Measurements from ENCODE around the gene TRIM25.

TRIM25 gene

GRCh38 chr17:56881685-56882295 is 32.1 kb downstream of the TRIM25 start:
- no peak overlapping the region for H3K4me3 ChIP-seq (ENCODE audit: low read length)
- DNase-seq (ENCODE audit: low read depth) = no peak
- no peak for TF ChIP-seq CTCF (conservative IDR thresholded peaks at IDR 0.05; ENCODE audit: low read length)

DNA sequence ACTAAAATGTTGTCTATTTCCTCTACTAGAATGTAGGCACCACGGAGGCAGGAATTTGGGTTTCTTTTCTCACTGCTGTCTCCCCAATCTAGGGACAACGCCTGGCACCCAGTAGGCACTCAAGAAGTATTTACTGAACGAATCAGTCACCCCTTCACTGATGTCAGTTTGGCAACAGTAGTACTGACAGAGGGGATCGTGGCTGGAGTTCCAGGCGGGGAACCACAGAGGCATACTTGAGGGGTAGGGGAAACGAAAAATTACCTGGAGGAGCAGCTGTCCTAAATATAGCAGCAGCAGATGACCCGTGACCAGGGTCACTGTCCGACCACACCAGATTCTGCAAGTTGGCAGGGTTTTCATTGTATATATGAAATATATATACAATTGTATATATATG is 33.3 kb downstream of the TRIM25 start:
- H3K4me3 ChIP-seq (ENCODE audit: low read length) = no peak overlapping the region
- DNase-seq (ENCODE audit: low read depth) = no peak
- no peak for TF ChIP-seq CTCF (conservative IDR thresholded peaks at IDR 0.05; ENCODE audit: low read length)

DNA sequence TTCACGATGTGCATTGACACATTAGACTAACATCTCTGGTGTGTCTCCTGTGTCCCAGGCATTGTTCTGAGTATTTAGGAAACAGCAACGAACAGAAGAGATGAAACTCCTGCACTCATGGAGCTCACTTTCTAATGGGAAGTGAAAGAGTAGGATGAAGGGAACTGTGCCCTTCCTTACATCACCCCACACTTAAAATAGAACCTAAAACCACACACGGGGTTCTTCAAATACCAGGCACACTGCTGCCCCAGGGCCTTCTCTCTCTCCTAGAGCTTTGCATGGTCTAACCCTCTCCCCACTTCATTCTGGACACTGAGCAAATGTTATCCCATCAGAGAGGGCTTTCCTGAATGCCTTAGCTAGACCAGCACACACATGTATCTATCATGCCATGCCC is 33.7 kb downstream of the TRIM25 start:
- TF ChIP-seq CTCF (conservative IDR thresholded peaks at IDR 0.05; ENCODE audit: low read length) = no peak
- no peak overlapping the region for H3K4me3 ChIP-seq (ENCODE audit: low read length)
- DNase-seq (ENCODE audit: low read depth) = no peak

- no peak overlapping the region for H3K4me3 ChIP-seq (ENCODE audit: low read length)
- no peak for DNase-seq (ENCODE audit: low read depth)
- no peak for TF ChIP-seq CTCF (conservative IDR thresholded peaks at IDR 0.05; ENCODE audit: low read length)
Observed at GRCh38 chr17:56879280-56879679, 34.6 kb downstream of the TRIM25 start.

- H3K4me3 ChIP-seq (ENCODE audit: low read length) = no peak overlapping the region
- no peak for DNase-seq (ENCODE audit: low read depth)
- TF ChIP-seq CTCF (conservative IDR thresholded peaks at IDR 0.05; ENCODE audit: low read length) = no peak
Observed at GRCh38 chr17:56876766-56877179, 37.1 kb downstream of the TRIM25 start.

DNA sequence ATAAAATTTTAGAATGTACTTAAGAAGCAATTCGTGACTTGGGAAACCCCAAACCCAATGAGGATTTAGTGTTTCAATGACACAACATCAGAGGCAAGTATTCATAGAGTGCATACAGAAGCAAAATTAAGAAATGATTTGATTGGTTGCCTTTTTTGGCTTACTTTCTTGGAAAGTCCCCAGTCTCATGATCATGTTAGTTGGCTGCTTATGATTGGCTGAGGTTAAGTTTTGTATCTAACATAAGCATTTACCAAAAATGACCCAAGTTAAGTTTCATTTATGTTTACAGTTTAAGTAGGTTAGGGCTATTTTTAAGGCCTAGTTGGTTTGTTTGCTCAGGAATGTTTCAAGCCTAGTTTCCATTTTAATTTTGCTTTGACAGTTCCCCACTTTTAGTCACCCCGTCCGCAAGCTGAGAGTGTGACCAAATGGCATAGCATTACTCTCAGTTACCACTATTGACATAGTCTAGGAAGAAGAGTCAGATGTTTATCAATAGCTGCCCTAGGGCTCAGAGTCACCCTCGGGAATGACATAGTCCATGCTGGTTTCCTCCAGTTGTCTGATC is 43.7 kb downstream of the TRIM25 start:
- no peak for TF ChIP-seq CTCF (conservative IDR thresholded peaks at IDR 0.05; ENCODE audit: low read length)
- no peak for DNase-seq (ENCODE audit: low read depth)
- H3K4me3 ChIP-seq (ENCODE audit: low read length) = no peak overlapping the region

- no peak overlapping the region for H3K4me3 ChIP-seq (ENCODE audit: low read length)
- TF ChIP-seq CTCF (conservative IDR thresholded peaks at IDR 0.05; ENCODE audit: low read length) = no peak
- no peak for DNase-seq (ENCODE audit: low read depth)
Observed at GRCh38 chr17:56868716-56869115, 45.1 kb downstream of the TRIM25 start.
